ENCODE results near the gene CA12.

The CA12 gene

DNA sequence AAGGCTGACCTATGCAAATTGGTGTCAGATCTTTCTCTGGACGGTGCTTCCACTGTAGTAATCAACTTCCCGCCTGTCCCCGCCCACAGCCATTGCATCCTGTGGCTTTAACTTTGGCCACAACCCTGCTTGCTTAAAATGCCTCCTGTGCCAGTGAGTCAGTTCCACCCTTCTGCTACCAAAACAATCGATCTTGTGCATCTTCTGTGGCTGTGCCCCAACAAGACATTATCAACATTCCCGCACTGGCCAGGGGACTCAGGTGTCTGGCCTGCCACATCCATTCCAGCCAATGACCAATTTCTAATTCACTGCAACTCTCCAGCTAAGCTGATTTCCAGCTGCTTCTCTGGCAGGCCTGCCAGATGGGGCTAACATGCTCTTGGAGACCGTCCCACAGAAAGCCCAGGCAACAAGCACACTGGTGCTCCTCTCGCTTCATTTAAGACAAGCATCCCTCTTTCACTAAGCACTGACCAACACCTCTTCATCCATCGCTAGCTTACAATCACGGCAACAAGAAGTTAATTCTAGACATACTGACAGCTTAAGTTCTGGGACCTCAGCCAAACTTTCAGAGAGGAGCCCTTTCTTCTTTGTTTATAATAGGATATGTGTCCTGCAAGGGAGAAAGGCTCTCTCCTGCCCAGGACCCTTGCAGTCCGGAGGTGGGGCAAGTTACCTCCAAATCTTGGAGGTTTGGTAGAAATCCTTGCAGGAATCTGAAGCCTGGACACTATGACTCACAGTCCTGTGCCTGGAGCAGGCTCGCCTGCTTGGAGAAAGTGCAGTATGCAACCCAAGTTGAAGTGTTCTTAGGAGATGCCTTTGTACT, 6.7 kb downstream of the CA12 start:
- DNase-seq: no peak

DNA sequence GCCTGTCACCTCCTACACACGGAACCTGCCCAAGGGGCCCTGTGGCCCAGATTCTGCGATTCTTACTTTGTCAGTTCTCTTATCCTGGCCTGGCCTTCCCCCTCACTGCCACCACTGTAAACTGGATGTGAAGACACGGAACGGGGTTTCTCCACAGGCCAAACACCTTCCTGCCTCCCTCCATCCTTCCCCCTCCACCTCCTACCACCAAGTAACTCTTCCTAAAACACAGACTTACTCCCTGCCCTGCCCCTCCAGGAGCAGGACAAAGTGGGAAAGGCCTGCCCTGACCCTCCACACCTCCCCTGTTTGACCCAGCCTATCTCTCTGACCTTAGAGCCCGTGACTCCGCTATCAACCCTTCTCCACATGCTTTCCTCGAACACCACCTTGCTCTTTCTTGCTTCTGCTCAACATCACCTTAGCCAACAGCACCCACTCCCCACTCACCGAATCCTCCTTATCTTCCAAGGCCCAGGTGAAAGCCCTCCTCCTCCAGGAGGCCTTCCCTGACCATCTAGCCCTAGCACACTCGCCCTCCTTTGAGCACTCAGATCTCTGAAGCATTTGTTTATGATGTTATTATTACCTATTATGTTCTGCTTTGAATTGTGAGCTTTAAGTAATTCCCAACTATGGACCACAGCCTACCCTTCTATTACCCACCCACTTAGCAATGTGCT, 7.6 kb downstream of the CA12 start:
- no peak for DNase-seq

DNA sequence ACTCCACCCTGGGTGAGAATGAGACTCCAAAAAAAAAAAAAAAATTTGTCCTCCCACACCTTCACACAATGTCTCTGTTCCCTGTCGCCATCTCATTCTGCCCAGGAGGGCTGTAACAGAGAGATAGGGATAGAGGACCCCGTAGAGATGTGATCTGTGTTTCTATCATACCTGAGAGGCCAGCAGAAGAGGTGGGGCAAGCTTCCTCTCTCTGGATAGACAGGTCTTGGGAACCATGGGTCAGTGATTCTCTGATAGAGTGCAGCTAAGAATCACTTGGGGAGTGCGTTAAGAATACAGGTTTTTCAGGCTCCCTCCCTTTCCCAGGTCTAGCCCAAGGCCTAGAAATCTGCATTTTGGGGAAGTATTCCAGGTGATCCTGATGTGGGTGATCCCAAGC, 8.3 kb downstream of the CA12 start:
- no peak for DNase-seq

DNA sequence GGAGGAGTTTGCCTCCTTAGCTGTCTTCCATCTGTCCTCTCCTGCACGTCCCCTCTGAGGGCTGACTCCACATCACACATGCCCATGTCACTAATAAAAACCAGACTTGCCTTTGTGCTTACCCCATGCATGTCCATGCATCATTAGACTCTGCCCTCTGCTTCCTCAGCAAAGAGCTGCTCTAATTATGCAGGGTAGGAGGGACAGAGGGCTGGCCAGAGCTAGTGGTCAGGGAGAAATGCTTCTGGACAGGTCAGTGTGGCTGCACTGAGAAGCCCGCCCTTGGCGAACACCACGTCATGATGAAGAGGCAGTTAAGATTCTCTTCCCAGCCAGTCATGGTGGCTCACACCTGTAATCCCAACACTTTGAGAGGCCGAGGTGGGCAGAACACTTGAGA, 8.9 kb downstream of the CA12 start:
- no peak for DNase-seq

DNA sequence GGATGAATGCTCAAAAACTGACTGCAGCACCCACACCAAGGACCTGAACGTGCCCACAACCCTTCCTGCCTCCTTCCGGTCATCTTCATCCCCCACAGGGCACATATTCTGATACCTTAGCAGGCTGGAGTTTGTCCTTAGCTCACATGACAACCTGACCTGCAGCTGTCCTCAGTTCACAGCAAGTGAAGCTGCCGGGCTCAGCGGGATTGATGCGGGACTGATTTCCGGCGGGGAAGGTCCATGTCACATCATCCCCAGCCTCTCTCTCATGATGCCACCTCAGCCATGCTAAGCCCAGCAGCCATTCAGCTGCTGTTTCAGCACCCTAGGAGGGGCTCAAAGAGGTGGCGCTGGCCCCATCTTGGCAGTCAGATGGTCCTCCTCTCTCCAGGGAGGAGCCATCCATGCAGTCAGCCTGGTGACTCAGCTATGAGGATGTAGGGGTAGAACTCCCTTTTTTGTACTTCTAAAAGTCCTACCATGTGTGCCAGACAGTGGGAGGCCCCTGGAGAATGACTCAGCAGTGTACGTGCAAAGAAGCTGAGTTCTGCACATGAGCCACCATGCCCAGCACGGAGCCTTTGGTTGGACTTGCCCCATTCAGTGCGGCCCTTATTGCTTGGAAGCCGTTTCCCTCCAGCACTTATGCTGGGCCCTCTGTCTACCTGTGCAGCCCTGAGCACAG, 9.5 kb downstream of the CA12 start:
- DNase-seq: no peak

DNA sequence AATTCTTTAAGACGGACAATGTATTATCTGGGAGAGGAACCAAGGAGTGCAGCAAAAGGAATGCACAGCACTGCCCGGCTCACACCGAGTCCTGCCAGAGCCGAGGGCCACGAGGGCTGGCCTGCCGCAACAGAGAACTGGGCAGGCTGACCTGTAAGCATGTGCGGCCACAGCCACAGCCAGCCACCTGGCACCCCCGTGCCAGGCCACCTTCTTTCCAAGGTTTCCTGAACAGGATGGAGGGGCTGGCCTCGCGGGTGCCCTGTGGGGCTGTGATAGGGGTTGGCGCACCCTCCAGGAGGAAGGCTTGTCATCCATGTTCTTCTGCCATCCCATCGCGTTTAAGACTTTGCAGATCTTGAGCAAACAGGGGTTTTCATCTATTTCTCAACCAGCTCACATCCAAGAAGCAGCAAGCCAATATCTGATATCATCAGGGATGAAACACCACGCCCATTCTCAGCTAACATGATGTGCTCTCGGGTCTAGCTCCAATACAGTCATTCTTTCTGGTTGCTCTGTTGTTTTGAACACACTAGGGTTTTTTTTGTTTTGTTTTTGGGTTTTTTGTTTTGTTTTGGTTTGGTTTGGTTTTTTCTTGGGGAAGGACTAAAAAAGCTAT, 10.2 kb downstream of the CA12 start:
- no peak for DNase-seq

DNA sequence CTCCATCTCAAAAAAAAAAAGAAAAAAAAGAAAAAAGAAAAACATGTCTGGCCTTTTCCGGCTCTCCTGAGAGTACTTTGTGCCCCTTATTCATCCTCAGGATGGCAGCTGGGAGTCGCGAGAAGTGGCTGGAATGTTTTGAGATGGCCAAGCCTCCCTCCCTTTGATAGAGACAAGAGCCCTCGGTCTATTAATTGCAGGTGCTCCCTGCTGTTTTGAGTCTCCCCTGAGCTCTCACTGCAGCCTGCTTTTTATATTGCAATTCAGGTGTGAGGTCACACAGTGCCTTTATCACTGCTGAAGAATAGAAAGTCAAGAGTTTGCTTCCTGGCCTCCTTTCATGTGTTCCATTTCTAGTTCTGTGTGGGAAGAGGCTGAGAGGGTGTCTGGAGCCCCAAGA, 10.9 kb downstream of the CA12 start:
- no peak for DNase-seq

DNA sequence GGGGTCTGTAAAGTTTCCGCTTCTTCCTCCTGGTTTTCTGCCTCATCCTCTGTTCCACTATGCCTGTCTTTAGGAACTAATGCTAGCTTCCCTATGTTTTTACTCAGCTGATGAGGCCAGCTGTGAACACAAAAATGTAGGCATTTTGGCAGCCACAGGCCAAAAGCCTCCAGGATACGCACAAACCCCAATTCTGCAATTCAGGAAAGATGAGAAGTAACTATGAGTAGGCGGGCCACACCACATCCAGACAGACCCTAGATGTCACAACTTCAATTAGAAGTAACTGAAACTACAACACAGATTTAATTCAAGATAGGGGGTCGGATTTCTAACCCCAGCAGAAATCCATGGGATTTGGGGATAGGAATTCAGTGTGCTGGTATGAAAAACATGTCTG, 11.9 kb downstream of the CA12 start:
- DNase-seq: no peak

DNA sequence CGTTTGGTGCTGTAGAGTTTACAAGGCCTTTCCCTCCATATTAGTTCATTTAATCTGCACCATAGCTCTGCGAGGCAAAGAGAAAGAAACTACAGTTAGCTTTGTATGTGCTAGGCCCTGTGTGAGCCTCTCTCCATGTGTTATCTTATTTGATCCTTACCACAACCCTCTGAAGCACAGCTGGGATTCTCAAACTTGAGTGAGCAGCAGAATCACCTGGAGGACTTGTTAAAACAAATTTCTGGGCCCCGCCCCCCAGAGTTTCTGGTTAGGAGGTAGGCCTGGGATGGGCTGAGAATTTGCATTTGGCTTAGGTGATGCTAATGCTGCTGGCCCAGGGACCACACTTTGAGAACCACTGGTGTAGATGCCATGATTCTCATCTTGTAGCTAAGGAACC, 12.3 kb downstream of the CA12 start:
- no peak for DNase-seq

DNA sequence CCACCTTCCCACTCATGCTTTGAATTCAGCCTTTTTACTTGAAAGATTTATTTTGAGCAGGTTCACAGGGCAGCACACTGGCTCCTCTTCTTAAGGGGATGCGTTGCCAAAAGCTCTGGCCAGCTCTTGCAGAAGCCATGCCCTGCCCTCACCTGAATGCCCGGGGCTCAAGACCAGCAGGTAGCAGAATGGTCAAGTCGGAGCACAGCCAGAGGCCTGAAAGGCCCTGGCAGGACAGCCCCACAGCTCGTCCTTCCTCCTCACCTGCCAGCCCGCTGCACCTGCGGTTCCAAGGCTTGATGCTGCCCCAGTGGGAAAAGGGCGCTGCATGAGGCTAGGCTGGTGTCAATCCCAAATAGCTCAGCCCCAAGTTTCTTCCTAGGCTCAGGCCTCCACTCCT, 13.1 kb downstream of the CA12 start:
- no peak for DNase-seq

DNA sequence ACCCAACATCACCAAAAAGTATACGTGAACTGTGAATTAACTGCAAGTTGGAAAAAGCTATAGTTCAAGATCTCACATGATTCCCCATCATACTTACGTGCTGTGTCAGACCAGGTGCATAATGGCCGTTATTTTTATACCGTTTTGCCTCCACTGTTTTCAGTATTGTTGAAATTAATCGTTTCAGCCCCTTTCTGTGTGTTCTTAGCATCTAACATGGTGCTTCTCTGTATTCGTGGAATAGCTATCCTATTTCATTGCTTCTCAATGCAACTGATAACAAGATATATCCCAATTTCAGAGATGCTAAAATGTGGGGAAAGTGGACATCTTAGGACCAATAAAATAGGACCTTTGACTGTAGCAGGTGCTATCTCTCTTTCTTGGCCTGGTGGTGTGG, 13.7 kb downstream of the CA12 start:
- no peak for DNase-seq

DNA sequence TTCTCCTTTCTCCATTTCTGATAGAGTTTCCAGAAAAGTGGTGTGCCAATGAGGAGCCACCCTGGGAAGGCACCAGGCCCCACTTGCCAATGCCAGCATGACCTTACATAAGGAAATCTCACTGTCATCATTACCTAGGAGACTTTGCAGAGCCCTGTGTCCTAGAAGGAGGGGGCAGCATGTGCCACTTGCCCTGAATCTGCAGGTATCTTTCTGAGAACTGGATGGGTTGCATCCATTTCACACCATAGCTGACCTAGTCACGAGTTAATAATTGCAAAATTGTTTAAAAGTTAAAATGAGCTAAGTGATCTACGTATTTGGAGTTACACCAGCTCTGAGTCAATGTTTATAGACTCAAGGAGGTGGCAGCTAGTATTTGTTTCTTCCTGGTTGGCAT, 14.3 kb downstream of the CA12 start:
- DNase-seq: no peak

DNA sequence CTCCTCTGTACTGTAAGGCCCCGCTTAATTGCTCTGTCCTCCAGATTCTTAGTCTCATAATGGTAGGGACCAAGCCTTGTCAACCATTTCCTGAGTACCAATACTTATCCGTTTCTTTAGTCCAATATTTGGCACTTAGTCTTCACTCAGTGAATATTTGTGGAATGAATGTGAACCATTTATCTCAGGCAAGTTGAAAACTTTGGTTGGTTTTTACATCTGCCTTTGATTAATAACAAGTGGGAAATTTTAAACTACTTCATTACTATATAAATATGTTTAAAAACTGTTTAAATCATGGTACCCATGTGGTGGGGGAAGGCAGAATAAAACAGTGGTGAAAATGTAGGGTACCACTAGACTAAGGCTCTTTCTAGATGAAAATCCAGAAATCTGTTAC, 15.2 kb downstream of the CA12 start:
- DNase-seq: no peak

DNA sequence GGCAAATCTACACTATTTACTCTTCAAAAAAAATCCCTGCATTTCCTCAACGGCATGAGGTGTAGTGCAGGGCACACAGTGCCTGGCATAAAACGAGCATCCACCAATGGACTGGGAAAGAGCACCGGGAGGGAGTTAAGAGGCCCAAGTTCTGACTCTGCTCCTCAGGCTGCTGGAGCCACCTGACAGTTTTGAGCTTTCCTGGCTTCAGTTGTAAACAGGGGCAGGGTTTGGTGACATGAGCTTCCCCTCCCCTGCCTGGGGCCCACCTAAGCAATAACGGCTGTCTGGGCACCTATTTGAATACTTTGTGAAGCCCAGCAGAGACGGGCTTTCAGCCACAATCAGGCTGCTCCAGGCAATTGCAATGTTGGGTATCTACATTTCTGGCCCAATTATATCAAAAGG, 16.4 kb downstream of the CA12 start:
- DNase-seq: no peak

DNA sequence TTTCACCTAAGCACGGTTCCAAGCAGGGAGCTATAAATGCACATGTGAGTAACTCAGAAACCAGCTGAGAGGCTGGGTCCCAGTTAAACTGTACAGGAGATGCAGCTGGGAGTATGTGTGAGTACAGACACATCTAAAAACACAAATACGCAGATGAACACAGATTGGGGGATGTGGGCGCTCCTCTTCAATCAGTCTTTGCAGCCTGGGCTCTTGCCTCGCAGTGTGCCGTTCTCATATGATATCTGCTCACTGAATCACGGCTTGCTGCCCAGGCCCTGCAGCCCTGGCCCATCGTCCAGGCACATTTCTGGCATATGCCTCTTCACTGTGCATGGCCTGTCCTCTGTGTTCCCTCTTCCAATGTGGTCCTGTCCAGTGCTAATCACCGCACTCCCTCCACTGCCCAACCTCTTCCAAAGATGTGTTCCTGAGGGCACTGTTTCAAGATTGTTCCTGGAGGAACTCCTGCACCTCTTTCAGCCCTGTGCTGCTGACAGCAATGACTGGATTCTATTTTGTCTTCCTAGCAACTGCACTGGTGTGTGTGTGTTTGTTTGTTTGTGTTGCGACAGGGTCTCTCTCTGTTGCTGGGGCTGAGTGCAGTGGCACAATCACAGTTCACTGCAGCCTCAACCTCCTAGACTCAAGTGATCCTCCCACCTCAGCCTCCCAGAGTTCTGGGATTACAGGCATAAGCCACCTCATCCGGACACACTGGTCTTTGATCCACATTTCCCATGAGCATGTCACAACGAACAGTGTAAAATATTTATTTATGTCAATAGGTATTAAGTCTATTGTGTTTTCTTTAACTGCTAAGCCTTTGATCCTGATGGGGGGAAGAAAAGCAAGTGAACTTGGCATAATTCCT, 17.0 kb downstream of the CA12 start:
- DNase-seq: no peak

DNA sequence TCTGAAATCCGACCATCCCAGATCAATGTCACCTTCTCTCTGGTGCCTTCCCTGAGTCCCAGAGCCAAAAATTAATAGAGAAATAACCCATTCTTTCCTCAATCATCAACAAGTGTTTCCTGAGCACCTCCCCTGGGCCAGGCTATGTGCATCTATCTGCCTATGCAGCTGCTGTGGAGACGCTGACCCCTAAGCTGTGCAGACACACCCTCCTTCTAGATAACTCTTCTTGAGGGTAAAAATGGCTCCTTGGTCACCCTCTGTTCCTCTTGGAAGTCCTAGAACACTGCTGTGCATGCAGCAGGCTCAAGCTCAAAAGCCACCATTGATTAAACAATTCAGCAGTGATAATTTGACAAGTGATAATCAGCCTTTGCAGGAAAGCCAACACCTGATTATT, 18.4 kb downstream of the CA12 start:
- DNase-seq: no peak

DNA sequence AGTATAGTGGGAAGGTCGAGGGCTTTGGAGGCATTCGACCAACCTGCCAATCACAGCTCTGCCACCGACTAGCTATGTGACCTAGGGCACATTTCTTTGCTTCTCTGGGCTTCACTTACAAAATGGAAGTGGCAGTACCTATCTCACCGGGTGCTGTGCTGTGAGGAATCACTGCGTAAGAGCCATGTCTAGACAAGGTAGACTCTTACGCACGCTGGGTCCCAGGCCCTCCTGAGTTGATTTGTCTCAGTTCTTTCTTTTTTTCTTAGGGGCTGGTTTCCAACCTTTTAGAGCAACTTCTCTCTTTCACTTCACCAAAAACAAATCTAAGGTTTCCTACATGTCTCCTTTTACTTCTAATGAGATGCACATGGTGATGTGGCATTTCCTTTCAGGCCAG, 18.8 kb downstream of the CA12 start:
- DNase-seq: no peak

DNA sequence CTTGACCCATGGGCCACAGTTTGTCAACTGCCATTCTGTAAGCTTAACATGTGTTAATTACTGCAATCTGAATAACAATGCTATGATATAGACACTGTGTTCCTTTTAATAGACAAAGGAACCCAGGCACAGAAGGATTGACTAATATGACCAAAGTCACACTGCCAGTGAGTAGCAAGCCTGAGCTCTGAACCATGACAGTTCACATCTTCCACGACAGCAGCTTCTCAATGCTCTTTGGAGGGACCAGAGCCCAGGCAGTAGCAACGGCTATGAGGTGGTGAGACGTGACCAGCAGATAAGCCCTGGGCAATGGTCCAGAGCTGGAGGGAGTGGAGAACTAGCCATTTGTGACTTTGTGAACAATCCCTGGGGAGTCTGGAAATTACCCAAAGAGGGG, 19.4 kb downstream of the CA12 start:
- no peak for DNase-seq

DNA sequence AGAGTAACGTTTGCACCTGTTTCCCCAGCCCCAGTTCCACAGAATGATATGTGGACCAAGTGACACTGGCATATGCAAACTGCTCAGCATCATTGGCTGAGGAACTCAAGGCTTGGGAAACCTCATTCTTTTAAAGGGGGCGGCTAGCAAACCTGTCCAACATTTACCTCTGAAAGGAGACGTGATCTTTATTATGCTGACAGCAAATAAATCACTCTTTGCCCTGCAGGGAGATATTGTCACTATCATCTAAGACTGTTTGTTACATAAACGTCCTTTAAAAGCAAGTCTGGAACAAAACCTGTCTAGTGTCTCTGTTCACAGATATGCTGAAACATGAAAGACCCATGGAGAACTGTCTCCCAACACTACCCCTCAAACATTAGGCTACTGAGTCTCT, 21.5 kb downstream of the CA12 start:
- DNase-seq: no peak

DNA sequence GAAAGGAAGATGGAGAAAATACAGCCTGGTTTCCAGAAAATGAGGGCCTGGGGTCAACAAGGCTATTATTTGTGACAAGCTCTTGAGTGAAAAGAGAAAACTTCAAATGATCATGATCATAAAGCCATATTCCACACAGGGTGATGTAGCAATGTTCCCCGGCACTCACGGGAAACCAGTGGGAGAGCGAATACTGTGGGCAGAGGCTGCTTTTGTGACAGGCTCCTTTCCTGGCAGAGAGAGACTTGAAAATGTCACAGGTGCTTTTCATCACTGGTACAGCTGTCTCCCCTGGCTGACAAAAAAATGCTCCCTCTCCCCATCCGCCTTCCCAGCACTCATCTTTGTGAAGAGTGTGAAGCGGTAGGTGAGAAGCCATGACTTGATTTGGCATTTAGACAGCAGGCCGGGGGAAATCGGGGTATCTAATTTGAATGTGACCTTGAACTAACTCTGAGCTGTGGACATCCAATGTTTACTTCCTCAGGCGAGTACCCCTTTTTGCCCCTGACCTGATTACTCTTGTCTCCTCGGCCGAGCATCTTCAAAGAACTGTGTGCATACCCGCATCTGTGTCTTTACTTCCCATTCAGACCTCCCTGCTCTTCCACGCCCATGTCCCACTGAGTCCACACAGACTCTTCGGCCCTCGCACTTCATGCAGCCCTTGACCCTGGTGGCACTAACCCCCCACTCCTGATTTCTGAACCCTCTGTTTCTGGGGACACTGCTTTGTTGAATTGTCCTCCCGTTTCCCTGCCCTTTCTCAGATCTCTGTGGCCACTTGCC, 23.2 kb downstream of the CA12 start:
- DNase-seq: no peak

DNA sequence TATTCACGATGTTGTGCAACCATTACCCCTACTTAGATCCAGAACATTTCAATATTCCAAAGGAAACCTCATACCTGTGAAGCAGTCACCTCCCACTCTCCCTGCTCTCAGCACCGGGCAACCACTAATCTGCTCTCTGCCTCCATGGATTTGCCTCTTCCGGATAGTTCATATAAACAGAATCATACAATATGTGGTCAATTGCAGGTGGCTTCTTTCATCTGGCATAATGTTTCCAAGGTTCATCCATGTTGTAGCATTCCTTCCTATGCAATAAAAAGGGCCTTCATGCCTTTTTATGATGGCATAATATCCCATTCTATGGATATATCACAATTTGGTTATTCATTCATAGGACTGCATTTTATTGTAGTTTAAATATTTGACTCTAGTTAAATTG, 23.9 kb downstream of the CA12 start:
- DNase-seq: no peak

DNA sequence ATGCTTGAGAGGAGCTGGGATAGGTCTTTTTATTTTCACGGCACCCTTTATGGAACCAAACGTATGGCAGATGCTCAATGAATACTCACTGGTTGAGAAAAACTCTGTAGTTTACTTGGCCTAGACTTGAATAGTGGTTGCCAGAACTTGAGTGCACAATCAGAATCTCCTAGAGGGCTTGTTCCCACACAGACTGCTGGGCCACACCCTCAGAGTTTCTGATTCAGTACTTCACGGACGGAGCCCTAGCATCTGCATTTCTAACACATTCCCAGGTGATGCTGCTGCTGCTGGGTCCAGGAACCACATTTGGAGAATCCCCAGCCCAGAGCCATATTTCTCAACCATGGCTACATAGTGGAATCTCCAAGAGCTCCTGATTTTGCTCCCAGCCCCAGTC, 24.6 kb downstream of the CA12 start:
- DNase-seq: no peak
